HEK293 (cell line): ENCODE measurements around the gene BMERB1.

ENCODE experiments used
- CTCF ChIA-PET: fragments of 350-600 bp; formaldehyde crosslinking; extraction: SDS; loops from one replicate; lab custom pipeline; 2021; ENCODE audit warnings: antibody characterized with exemption; lab: Yijun Ruan, JAX
- POLR2A ChIA-PET: fragments of 300-600 bp; formaldehyde crosslinking; extraction: SDS; loops from one replicate; lab custom pipeline; 2020; ENCODE audit warnings: antibody characterized with exemption, inconsistent platforms; lab: Yijun Ruan, JAX
- H3K27ac ChIP-seq: fragments of 200-500 bp; sonication (Bioruptor generic); 2 replicates; pipeline ENCODE4 v1.5.1; 2014; ENCODE audit warnings: low read depth, low read length, control low read depth, inconsistent platforms; ENCODE audit errors: extremely low read depth
- H3K36me3 ChIP-seq, 2 experiments: fragments of 200-500 bp in 1 of 2; sonication (Bioruptor generic) in 1 of 2; 1 replicate in 1 of 2; 2 replicates in 1 of 2; pipeline ENCODE4 v1.5.1; 2014 to 2017; ENCODE audit warnings: inconsistent platforms in 2 of 2, low read length in 2 of 2; ENCODE audit not compliant: control insufficient read depth in 2 of 2, insufficient read depth in 1 of 2
- H3K4me1 ChIP-seq: fragments of 200-500 bp; sonication (Bioruptor generic); 2 replicates; pipeline ENCODE4 v1.5.1; 2014; ENCODE audit warnings: mild to moderate bottlenecking, low read length, inconsistent platforms; ENCODE audit not compliant: control insufficient read depth, insufficient read depth
- H3K4me3 ChIP-seq: 2 replicates; pipeline ENCODE4 v1.5.1; 2011; ENCODE audit warnings: low read depth, mild to moderate bottlenecking, control low read depth, low read length, moderate library complexity
- H3K9me3 ChIP-seq: fragments of 200-500 bp; sonication (Bioruptor generic); 2 replicates; pipeline ENCODE4 v1.5.1; 2014; ENCODE audit warnings: low read depth, low read length, inconsistent platforms; ENCODE audit not compliant: control insufficient read depth, insufficient read depth
- BCL11B ChIP-seq: fragments of 450-650 bp; formaldehyde crosslinking; IDR thresholded peaks from 2 replicates; pipeline ENCODE4 v1.5.1; 2016; ENCODE audit warnings: low read depth, missing biosample characterization, missing genetic modification characterization
- CTCF ChIP-seq: fragments of 450-650 bp; formaldehyde crosslinking; IDR thresholded peaks from 2 replicates; pipeline ENCODE4 v1.5.1; 2016; ENCODE audit warnings: missing biosample characterization, missing genetic modification characterization
- GLI2 ChIP-seq: fragments of 450-650 bp; formaldehyde crosslinking; IDR thresholded peaks from 2 replicates; pipeline ENCODE4; 2017; ENCODE audit warnings: missing biosample characterization, missing genetic modification characterization, low read depth, borderline replicate concordance
- PRDM10 ChIP-seq: fragments of 450-650 bp; formaldehyde crosslinking; IDR thresholded peaks from 2 replicates; pipeline ENCODE4 v1.5.1; 2016; ENCODE audit warnings: missing biosample characterization, missing genetic modification characterization
- SP3 ChIP-seq: fragments of 450-650 bp; formaldehyde crosslinking; IDR thresholded peaks from 2 replicates; pipeline ENCODE4 v1.5.1; 2016; ENCODE audit warnings: missing biosample characterization, missing genetic modification characterization
- YY2 ChIP-seq: fragments of 450-650 bp; formaldehyde crosslinking; IDR thresholded peaks from 2 replicates; pipeline ENCODE4 v1.5.1; 2016; ENCODE audit warnings: missing biosample characterization, missing genetic modification characterization
- ZNF114 ChIP-seq: fragments of 450-650 bp; formaldehyde crosslinking; IDR thresholded peaks from 2 replicates; pipeline ENCODE4 v1.5.0; 2017; ENCODE audit warnings: missing biosample characterization, missing genetic modification characterization
- ZNF132 ChIP-seq: fragments of 450-650 bp; formaldehyde crosslinking; IDR thresholded peaks from 2 replicates; pipeline ENCODE4 v1.5.1; 2017; ENCODE audit warnings: missing biosample characterization, missing genetic modification characterization, borderline replicate concordance
- ZNF155 ChIP-seq: fragments of 450-650 bp; formaldehyde crosslinking; IDR thresholded peaks from 2 replicates; pipeline ENCODE4 v1.5.1; 2016; ENCODE audit warnings: missing biosample characterization, missing genetic modification characterization
- ZNF157 ChIP-seq: fragments of 450-650 bp; formaldehyde crosslinking; IDR thresholded peaks from 2 replicates; pipeline ENCODE4 v1.5.1; 2016; ENCODE audit warnings: missing biosample characterization, missing genetic modification characterization
- ZNF174 ChIP-seq: fragments of 450-650 bp; formaldehyde crosslinking; IDR thresholded peaks from 2 replicates; pipeline ENCODE4 v1.5.0; 2017; ENCODE audit warnings: missing biosample characterization, mild to moderate bottlenecking, missing genetic modification characterization
- ZNF23 ChIP-seq: fragments of 450-650 bp; formaldehyde crosslinking; IDR thresholded peaks from 2 replicates; pipeline ENCODE4 v1.5.1; 2016; ENCODE audit warnings: missing biosample characterization, missing genetic modification characterization, borderline replicate concordance
- ZNF239 ChIP-seq: fragments of 450-650 bp; formaldehyde crosslinking; IDR thresholded peaks from 2 replicates; pipeline ENCODE4 v1.5.1; 2016; ENCODE audit warnings: missing biosample characterization, missing genetic modification characterization
- ZNF302 ChIP-seq: fragments of 450-650 bp; formaldehyde crosslinking; IDR thresholded peaks from 2 replicates; pipeline ENCODE4 v1.5.1; 2016; ENCODE audit warnings: missing biosample characterization, missing genetic modification characterization, low read depth
- ZNF335 ChIP-seq: fragments of 450-650 bp; formaldehyde crosslinking; conservative IDR thresholded peaks from 2 replicates; pipeline ENCODE4 v1.5.1; 2016; ENCODE audit warnings: missing biosample characterization, missing genetic modification characterization
- ZNF354C ChIP-seq: fragments of 450-650 bp; formaldehyde crosslinking; IDR thresholded peaks from 2 replicates; pipeline ENCODE4 v1.5.1; 2016; ENCODE audit warnings: missing biosample characterization, missing genetic modification characterization, low read depth, borderline replicate concordance
- ZNF433 ChIP-seq: fragments of 450-650 bp; formaldehyde crosslinking; IDR thresholded peaks from 2 replicates; pipeline ENCODE4 v1.5.1; 2016; ENCODE audit warnings: missing biosample characterization, missing genetic modification characterization, low read depth
- ZNF473 ChIP-seq: fragments of 450-650 bp; formaldehyde crosslinking; IDR thresholded peaks from 2 replicates; pipeline ENCODE4 v1.5.1; 2017; ENCODE audit warnings: missing biosample characterization, missing genetic modification characterization
- ZNF521 ChIP-seq: fragments of 450-650 bp; formaldehyde crosslinking; IDR thresholded peaks from 2 replicates; pipeline ENCODE4 v1.5.1; 2017; ENCODE audit warnings: missing biosample characterization, mild to moderate bottlenecking, missing genetic modification characterization
- ZNF571 ChIP-seq: fragments of 450-650 bp; formaldehyde crosslinking; IDR thresholded peaks from 2 replicates; pipeline ENCODE4 v1.5.0; 2017; ENCODE audit warnings: missing biosample characterization, missing genetic modification characterization
- ZNF585B ChIP-seq: fragments of 450-650 bp; formaldehyde crosslinking; IDR thresholded peaks from 2 replicates; pipeline ENCODE4 v1.5.1; 2016; ENCODE audit warnings: missing biosample characterization, missing genetic modification characterization
- ZNF621 ChIP-seq: fragments of 450-650 bp; formaldehyde crosslinking; IDR thresholded peaks from 2 replicates; pipeline ENCODE4 v1.5.1; 2017; ENCODE audit warnings: missing biosample characterization, missing genetic modification characterization
- ZNF660 ChIP-seq: fragments of 450-650 bp; IDR thresholded peaks from 2 replicates; pipeline ENCODE4 v1.5.1; 2018; ENCODE audit warnings: missing biosample characterization, mild to moderate bottlenecking, missing genetic modification characterization
- ZNF701 ChIP-seq: fragments of 450-650 bp; formaldehyde crosslinking; IDR thresholded peaks from 2 replicates; pipeline ENCODE4 v1.5.1; 2016; ENCODE audit warnings: missing biosample characterization, missing genetic modification characterization
- ZNF843 ChIP-seq: fragments of 450-650 bp; formaldehyde crosslinking; IDR thresholded peaks from 2 replicates; pipeline ENCODE4 v1.5.1; 2016; ENCODE audit warnings: missing biosample characterization, missing genetic modification characterization
- ZSCAN23 ChIP-seq: fragments of 450-650 bp; formaldehyde crosslinking; IDR thresholded peaks from 2 replicates; pipeline ENCODE4 v1.5.1; 2016; ENCODE audit warnings: missing biosample characterization, missing genetic modification characterization
- ZSCAN30 ChIP-seq: fragments of 450-650 bp; IDR thresholded peaks from 2 replicates; pipeline ENCODE4 v1.5.1; 2018; ENCODE audit warnings: missing biosample characterization, mild to moderate bottlenecking, missing genetic modification characterization, moderate library complexity
- ZXDB ChIP-seq: fragments of 450-650 bp; formaldehyde crosslinking; IDR thresholded peaks from 2 replicates; pipeline ENCODE4 v1.5.1; 2016; ENCODE audit warnings: missing biosample characterization, missing genetic modification characterization
- TF ChIP-seq, protein P1 (sequence below): fragments of 450-650 bp; formaldehyde crosslinking; IDR thresholded peaks from 2 replicates; pipeline ENCODE4 v1.5.1; 2016; ENCODE audit warnings: missing biosample characterization, missing genetic modification characterization
- TF ChIP-seq, protein P2 (sequence below): fragments of 450-650 bp; formaldehyde crosslinking; IDR thresholded peaks from 2 replicates; pipeline ENCODE4 v1.5.1; 2016; ENCODE audit warnings: missing biosample characterization, missing genetic modification characterization

Gene BMERB1

DNA sequence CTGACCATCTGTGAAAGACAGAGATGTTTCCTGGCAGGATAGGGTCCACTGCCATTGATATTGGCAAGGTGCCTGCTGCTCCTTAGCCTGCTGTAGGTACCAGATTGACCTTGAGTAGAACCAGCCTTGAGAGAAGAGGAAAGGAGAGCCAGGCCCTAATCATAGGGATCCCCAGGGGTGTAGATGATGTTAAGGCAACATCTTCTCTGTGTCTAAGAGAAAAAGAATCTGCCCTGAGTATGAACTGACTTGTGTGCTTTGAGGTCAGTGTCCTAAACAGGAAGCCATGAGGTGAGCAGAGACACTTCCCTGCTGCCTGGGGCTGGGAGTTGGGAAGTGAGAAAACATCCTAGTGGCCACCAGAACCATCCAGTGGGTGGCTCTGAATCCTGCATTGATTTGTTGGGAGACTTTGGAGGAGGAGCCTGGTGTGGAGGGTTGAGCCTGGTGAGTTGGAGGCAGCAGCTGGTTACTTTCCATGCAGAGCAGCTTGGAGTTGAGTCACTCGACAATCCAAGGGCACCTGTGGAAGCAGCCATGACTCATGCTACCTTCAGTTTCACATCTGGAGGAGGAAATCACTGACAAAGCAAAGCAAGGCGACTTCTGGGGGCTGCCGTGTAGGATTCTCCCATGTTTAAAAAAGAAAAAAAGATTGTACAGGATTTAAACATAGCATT is 47.8 kb downstream of the BMERB1 start (continued):
- TF ChIP-seq CTCF (tag by site-specific recombination) (no peak), ZNF174 (tag by site-specific recombination) (no peak), ZNF114 (tag by site-specific recombination) (no peak), PRDM10 (tag by site-specific recombination) (0 out of 2 replicates have a peak, but pooled peaks have one; percentile 12), ZNF571 (tag by site-specific recombination) (no peak), SP3 (tag by site-specific recombination) (peak; percentile 32; the same call in 1 of the 2 replicates), ZNF302 (tag by site-specific recombination) (no peak), GLI2 (tag by site-specific recombination) (no peak), ZXDB (tag by site-specific recombination) (no peak), BCL11B (tag by site-specific recombination) (no peak), ZNF660 (no peak), ZNF239 (no peak), ZNF157 (tag by site-specific recombination) (no peak), ZSCAN23 (no peak), YY2 (no peak), ZNF132 (tag by site-specific recombination) (no peak), ZNF701 (tag by site-specific recombination) (no peak)
- TF ChIP-seq, protein P1, sequence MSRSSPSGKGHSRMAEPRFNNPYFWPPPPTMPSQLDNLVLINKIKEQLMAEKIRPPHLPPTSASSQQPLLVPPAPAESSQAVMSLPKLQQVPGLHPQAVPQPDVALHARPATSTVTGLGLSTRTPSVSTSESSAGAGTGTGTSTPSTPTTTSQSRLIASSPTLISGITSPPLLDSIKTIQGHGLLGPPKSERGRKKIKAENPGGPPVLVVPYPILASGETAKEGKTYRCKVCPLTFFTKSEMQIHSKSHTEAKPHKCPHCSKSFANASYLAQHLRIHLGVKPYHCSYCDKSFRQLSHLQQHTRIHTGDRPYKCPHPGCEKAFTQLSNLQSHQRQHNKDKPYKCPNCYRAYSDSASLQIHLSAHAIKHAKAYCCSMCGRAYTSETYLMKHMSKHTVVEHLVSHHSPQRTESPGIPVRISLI = no peak

DNA sequence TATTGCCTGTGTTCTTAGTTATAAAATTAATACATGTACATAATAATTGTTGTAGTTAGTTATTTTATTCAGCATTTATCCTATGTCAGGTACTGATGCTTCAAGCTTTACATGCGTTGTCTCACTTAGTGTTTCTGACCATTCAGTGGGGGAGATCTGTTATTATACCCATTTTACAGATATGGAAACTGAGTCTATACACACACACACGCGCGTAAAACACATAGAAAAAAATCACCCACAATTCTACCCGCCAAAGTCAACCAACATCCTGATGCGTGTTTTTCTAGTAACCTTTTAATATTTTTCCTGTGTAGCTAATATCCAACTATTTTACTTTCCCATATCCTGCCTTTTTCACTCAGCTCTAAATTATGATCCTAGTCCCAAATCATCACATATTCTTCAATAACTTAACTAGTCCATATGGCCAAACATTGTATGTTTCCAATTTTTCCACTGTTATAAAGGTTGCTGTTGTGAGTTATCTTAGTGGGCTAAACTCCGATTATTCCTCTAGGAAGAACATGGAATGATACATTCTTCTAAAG is 48.4 kb downstream of the BMERB1 start:
- Histone ChIP-seq H3K27ac (no peak overlapping the region), H3K36me3 (no peaks in the 10 kb centered on the region), H3K4me3 (no peak overlapping the region), H3K4me1 (no peaks in the 10 kb centered on the region; the same call in 1 of the 2 replicates), H3K9me3 (no peaks in the 10 kb centered on the region)
- ChIA-PET CTCF (interaction anchor here (0.6 kb wide), 1 partner anchor 67 kb away, joined by 3 read pairs; no protein-coding TSS in a partner anchor), POLR2A (interaction anchor here (0.5 kb wide), 1 partner anchor 43 kb away, joined by 4 read pairs; no protein-coding TSS in a partner anchor)
- TF ChIP-seq ZNF473 (tag by site-specific recombination) (no peak), ZNF354C (no peak), ZNF433 (tag by site-specific recombination) (no peak), ZNF114 (tag by site-specific recombination) (no peak), ZNF155 (tag by site-specific recombination) (no peak), ZNF521 (tag by site-specific recombination) (no peak), ZSCAN30 (tag by site-specific recombination) (no peak), ZNF843 (no peak), ZNF23 (tag by site-specific recombination) (no peak), ZNF335 (tag by site-specific recombination) (no peak), ZNF621 (no peak), ZNF585B (tag by site-specific recombination) (no peak)
- TF ChIP-seq, protein P2, sequence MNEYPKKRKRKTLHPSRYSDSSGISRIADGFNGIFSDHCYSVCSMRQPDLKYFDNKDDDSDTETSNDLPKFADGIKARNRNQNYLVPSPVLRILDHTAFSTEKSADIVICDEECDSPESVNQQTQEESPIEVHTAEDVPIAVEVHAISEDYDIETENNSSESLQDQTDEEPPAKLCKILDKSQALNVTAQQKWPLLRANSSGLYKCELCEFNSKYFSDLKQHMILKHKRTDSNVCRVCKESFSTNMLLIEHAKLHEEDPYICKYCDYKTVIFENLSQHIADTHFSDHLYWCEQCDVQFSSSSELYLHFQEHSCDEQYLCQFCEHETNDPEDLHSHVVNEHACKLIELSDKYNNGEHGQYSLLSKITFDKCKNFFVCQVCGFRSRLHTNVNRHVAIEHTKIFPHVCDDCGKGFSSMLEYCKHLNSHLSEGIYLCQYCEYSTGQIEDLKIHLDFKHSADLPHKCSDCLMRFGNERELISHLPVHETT (tag by site-specific recombination) = no peak
